Skin epidermis (tissue), 12 donors: ENCODE measurements around the gene XPO6.

ENCODE experiments used
- H3K27ac ChIP-seq, 21 experiments: fragments of 200-600 bp; sonication (generic) in 11 of 21; one replicate each; pipeline ENCODE4 v1.5.0; 2020; ENCODE audit warnings: mild to moderate bottlenecking in 3 of 21, inconsistent platforms in 2 of 21, moderate library complexity in 2 of 21
- H3K4me3 ChIP-seq, 7 experiments: fragments of 200-600 bp; sonication (generic) in 2 of 7; one replicate each; pipeline ENCODE4 v1.5.0; 2020; ENCODE audit warnings: inconsistent platforms in 2 of 7, mild to moderate bottlenecking in 2 of 7, moderate library complexity in 1 of 7

Gene XPO6

GRCh38 chr16:28082624-28083023, 129.1 kb downstream of the XPO6 start:
- Histone ChIP-seq H3K27ac (peak overlapping the region in 5 of 21 experiments; percentile 21 to 44 (median 32)), H3K4me3 (no peak overlapping the region)

GRCh38 chr16:28081391-28081968, 130.3 kb downstream of the XPO6 start:
- H3K4me3 ChIP-seq = no peak overlapping the region
- no peak overlapping the region for H3K27ac ChIP-seq

- Histone ChIP-seq H3K27ac (no peak overlapping the region), H3K4me3 (no peak overlapping the region)
Observed at GRCh38 chr16:28078261-28078660, 133.5 kb downstream of the XPO6 start.

- H3K4me3 ChIP-seq = no peak overlapping the region
Observed at GRCh38 chr16:28073836-28074235, 137.9 kb downstream of the XPO6 start.

GRCh38 chr16:28072087-28072486, 139.7 kb downstream of the XPO6 start:
- no peak overlapping the region for H3K4me3 ChIP-seq
- H3K27ac ChIP-seq = no peak overlapping the region

More at GRCh38 chr16:28073836-28074235, 137.9 kb downstream of the XPO6 start:
- no peak overlapping the region for H3K27ac ChIP-seq

- no peak overlapping the region for H3K27ac ChIP-seq
- H3K4me3 ChIP-seq = no peak overlapping the region
Observed at GRCh38 chr16:28069971-28070794, 141.6 kb downstream of the XPO6 start.

- no peak overlapping the region for H3K4me3 ChIP-seq
Observed at GRCh38 chr16:28068976-28069375, 142.8 kb downstream of the XPO6 start.

GRCh38 chr16:28067604-28068379, 144.0 kb downstream of the XPO6 start:
- Histone ChIP-seq H3K4me3 (no peak overlapping the region), H3K27ac (no peak overlapping the region)

More at GRCh38 chr16:28068976-28069375, 142.8 kb downstream of the XPO6 start:
- no peak overlapping the region for H3K27ac ChIP-seq

GRCh38 chr16:28064706-28065249, 147.0 kb downstream of the XPO6 start:
- Histone ChIP-seq H3K27ac (no peak overlapping the region), H3K4me3 (no peak overlapping the region)

GRCh38 chr16:28064150-28064549, 147.6 kb downstream of the XPO6 start:
- Histone ChIP-seq H3K27ac (no peak overlapping the region), H3K4me3 (no peak overlapping the region)

- Histone ChIP-seq H3K27ac (no peak within 1 kb of the TSS), H3K4me3 (peak within 1 kb of the TSS in 4 of 7 experiments; percentile 11 to 37 (median 18))
Observed at GRCh38 chr16:28063591-28064061, 148.1 kb downstream of the XPO6 start, which contains the start of gene GSG1L. Gene GSG1L, minus strand, starts transcription at chr16:28063714. Its CDS starts 290 bp downstream, at chr16:28063424.

- no peak overlapping the region for H3K27ac ChIP-seq
- H3K4me3 ChIP-seq = peak overlapping the region in 4 of 7 experiments; percentile 11 to 37 (median 18)
Observed at GRCh38 chr16:28062847-28063521, 148.8 kb downstream of the XPO6 start.

- Histone ChIP-seq H3K27ac (no peak overlapping the region), H3K4me3 (peak overlapping the region in 2 of 7 experiments; percentile 18 to 37)
Observed at GRCh38 chr16:28062261-28062846, 149.4 kb downstream of the XPO6 start.

GRCh38 chr16:28061352-28062101, 150.2 kb downstream of the XPO6 start:
- H3K27ac ChIP-seq = no peak overlapping the region

GRCh38 chr16:28059841-28060575, 151.8 kb downstream of the XPO6 start:
- Histone ChIP-seq H3K27ac (no peak overlapping the region), H3K4me3 (no peak overlapping the region)

More at GRCh38 chr16:28061352-28062101, 150.2 kb downstream of the XPO6 start:
- no peak overlapping the region for H3K4me3 ChIP-seq

- Histone ChIP-seq H3K4me3 (no peak overlapping the region), H3K27ac (no peak overlapping the region)
Observed at GRCh38 chr16:28058839-28059589, 152.8 kb downstream of the XPO6 start.

GRCh38 chr16:28057949-28058348, 153.8 kb downstream of the XPO6 start:
- no peak overlapping the region for H3K27ac ChIP-seq
- no peak overlapping the region for H3K4me3 ChIP-seq
